H1 (cell line): ENCODE results near the gene ARHGAP26. TPM values are rescaled to one million over a fixed set of nuclear protein-coding genes. Genes with fewer than 3 reads are reported as not detected.

ENCODE experiments used
- CHD2 ChIP-seq: IDR thresholded peaks from 2 replicates; pipeline ENCODE4 v1.6.1; 2012; ENCODE audit warnings: low read length, improper control_type of control experiment
- JUND ChIP-seq: IDR thresholded peaks from 2 replicates; pipeline ENCODE4 v1.6.1; 2011; ENCODE audit warnings: mild to moderate bottlenecking, improper control_type of control experiment, low read length
- KDM5A ChIP-seq: fragments of 200-600 bp; IDR thresholded peaks from 2 replicates; pipeline ENCODE4 v1.7.1; 2012; ENCODE audit warnings: mild to moderate bottlenecking, low read length, inconsistent platforms, mixed read lengths
- MAX ChIP-seq: IDR thresholded peaks from 2 replicates; pipeline ENCODE4 v1.6.1; 2012; ENCODE audit warnings: inconsistent platforms
- NANOG ChIP-seq: IDR thresholded peaks from 2 replicates; pipeline ENCODE4 v1.6.1; 2011; ENCODE audit warnings: low read length, low read depth, mild to moderate bottlenecking, inconsistent platforms; ENCODE audit not compliant: insufficient read depth, poor library complexity, severe bottlenecking
- NRF1 ChIP-seq: IDR thresholded peaks from 2 replicates; pipeline ENCODE4 v1.6.1; 2011; ENCODE audit warnings: mild to moderate bottlenecking, low read depth, low read length, improper control_type of control experiment
- PHF8 ChIP-seq: fragments of 200-600 bp; sonication (generic); conservative IDR thresholded peaks from 2 replicates; pipeline ENCODE4 v1.7.1; 2012; ENCODE audit warnings: low read depth, mild to moderate bottlenecking, inconsistent platforms, low read length, moderate library complexity
- RBBP5 ChIP-seq: IDR thresholded peaks from 2 replicates; pipeline ENCODE4 v1.7.1; 2012; ENCODE audit warnings: low read depth, mild to moderate bottlenecking, inconsistent platforms, low read length, moderate library complexity, borderline replicate concordance
- RXRA ChIP-seq: IDR thresholded peaks from 2 replicates; pipeline ENCODE4 v1.6.1; 2011; ENCODE audit warnings: low read depth, mild to moderate bottlenecking, low read length, moderate library complexity; ENCODE audit not compliant: insufficient read depth
- SIRT6 ChIP-seq: IDR thresholded peaks from one replicate; pipeline ENCODE4 v1.7.1; 2012; ENCODE audit warnings: low read length, inconsistent platforms
- SP1 ChIP-seq: IDR thresholded peaks from 2 replicates; pipeline ENCODE4 v1.6.1; 2011; ENCODE audit warnings: low read depth, low read length
- TCF12 ChIP-seq: IDR thresholded peaks from 2 replicates; pipeline ENCODE4 v1.6.1; 2011; ENCODE audit warnings: low read depth, mild to moderate bottlenecking, low read length
- polyA plus RNA-seq, 7 experiments: library from polyadenylated mRNA; depleted of rRNA in 3 of 7; stranded (reverse) in 5 of 7; unstranded in 2 of 7; fragments of >200 nt in 5 of 7; fragments of 200-250 nt in 2 of 7; gene quantifications; 1 replicate in 5 of 7; 2 replicates in 1 of 7; 4 replicates in 1 of 7; pipeline versions ENCODE4 v1.2.1 to v1.2.3, GENCODE V29; 2011 to 2013; ENCODE audit warnings: missing spikeins in 2 of 7, mixed read lengths in 2 of 7
- total RNA-seq: library from RNA; stranded (reverse); fragmentation: NEBNext Ultra II Directional; extraction: Animal tissue kit (Norgen Biotek cat#: 25700); gene quantifications from 2 replicates; pipeline ENCODE4 v1.2.1, GENCODE V29; 2021
- TF ChIP-seq, protein P1 (sequence below): fragments of 300-600 bp; sonication (generic); IDR thresholded peaks from 2 replicates; pipeline ENCODE4 v1.7.1; 2012; ENCODE audit warnings: low read length, moderate library complexity, mild to moderate bottlenecking, inconsistent platforms; ENCODE audit not compliant: insufficient replicate concordance

Gene ARHGAP26
- total and polyA plus RNA-seq, 2 of the 8 experiments (the other 6 are each of a cell fraction or from before 2014, with no cell fraction given) = 7.1 to 24.8 TPM

GRCh38 chr5:142984011-142984410 lies 213.8 kb downstream of the ARHGAP26 start (continued):
- TF ChIP-seq, protein P1, sequence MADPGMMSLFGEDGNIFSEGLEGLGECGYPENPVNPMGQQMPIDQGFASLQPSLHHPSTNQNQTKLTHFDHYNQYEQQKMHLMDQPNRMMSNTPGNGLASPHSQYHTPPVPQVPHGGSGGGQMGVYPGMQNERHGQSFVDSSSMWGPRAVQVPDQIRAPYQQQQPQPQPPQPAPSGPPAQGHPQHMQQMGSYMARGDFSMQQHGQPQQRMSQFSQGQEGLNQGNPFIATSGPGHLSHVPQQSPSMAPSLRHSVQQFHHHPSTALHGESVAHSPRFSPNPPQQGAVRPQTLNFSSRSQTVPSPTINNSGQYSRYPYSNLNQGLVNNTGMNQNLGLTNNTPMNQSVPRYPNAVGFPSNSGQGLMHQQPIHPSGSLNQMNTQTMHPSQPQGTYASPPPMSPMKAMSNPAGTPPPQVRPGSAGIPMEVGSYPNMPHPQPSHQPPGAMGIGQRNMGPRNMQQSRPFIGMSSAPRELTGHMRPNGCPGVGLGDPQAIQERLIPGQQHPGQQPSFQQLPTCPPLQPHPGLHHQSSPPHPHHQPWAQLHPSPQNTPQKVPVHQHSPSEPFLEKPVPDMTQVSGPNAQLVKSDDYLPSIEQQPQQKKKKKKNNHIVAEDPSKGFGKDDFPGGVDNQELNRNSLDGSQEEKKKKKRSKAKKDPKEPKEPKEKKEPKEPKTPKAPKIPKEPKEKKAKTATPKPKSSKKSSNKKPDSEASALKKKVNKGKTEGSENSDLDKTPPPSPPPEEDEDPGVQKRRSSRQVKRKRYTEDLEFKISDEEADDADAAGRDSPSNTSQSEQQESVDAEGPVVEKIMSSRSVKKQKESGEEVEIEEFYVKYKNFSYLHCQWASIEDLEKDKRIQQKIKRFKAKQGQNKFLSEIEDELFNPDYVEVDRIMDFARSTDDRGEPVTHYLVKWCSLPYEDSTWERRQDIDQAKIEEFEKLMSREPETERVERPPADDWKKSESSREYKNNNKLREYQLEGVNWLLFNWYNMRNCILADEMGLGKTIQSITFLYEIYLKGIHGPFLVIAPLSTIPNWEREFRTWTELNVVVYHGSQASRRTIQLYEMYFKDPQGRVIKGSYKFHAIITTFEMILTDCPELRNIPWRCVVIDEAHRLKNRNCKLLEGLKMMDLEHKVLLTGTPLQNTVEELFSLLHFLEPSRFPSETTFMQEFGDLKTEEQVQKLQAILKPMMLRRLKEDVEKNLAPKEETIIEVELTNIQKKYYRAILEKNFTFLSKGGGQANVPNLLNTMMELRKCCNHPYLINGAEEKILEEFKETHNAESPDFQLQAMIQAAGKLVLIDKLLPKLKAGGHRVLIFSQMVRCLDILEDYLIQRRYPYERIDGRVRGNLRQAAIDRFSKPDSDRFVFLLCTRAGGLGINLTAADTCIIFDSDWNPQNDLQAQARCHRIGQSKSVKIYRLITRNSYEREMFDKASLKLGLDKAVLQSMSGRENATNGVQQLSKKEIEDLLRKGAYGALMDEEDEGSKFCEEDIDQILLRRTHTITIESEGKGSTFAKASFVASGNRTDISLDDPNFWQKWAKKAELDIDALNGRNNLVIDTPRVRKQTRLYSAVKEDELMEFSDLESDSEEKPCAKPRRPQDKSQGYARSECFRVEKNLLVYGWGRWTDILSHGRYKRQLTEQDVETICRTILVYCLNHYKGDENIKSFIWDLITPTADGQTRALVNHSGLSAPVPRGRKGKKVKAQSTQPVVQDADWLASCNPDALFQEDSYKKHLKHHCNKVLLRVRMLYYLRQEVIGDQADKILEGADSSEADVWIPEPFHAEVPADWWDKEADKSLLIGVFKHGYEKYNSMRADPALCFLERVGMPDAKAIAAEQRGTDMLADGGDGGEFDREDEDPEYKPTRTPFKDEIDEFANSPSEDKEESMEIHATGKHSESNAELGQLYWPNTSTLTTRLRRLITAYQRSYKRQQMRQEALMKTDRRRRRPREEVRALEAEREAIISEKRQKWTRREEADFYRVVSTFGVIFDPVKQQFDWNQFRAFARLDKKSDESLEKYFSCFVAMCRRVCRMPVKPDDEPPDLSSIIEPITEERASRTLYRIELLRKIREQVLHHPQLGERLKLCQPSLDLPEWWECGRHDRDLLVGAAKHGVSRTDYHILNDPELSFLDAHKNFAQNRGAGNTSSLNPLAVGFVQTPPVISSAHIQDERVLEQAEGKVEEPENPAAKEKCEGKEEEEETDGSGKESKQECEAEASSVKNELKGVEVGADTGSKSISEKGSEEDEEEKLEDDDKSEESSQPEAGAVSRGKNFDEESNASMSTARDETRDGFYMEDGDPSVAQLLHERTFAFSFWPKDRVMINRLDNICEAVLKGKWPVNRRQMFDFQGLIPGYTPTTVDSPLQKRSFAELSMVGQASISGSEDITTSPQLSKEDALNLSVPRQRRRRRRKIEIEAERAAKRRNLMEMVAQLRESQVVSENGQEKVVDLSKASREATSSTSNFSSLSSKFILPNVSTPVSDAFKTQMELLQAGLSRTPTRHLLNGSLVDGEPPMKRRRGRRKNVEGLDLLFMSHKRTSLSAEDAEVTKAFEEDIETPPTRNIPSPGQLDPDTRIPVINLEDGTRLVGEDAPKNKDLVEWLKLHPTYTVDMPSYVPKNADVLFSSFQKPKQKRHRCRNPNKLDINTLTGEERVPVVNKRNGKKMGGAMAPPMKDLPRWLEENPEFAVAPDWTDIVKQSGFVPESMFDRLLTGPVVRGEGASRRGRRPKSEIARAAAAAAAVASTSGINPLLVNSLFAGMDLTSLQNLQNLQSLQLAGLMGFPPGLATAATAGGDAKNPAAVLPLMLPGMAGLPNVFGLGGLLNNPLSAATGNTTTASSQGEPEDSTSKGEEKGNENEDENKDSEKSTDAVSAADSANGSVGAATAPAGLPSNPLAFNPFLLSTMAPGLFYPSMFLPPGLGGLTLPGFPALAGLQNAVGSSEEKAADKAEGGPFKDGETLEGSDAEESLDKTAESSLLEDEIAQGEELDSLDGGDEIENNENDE = no peak
- TF ChIP-seq TCF12 (no peak), CHD2 (no peak), JUND (no peak), SP1 (no peak), RBBP5 (no peak), KDM5A (no peak), SIRT6 (no peak), NANOG (no peak), PHF8 (no peak), NRF1 (no peak), RXRA (no peak), MAX (no peak)
